HG03060 (cell line): ENCODE data around the gene DAZ3.
"Not testable (repeated sequence)": the region's sequence is repeated elsewhere in the genome, so short reads cannot be mapped to it uniquely, and the experiment has no call there.

Experiments used
- ATAC-seq: cut with Tn5 transposase; IDR thresholded peaks from one replicate; pipeline ENCODE4 v1.9.1; 2021; ENCODE audit warnings: low read depth, moderate number of reproducible peaks; ENCODE audit not compliant: unreplicated experiment

The DAZ3 gene, protein sequence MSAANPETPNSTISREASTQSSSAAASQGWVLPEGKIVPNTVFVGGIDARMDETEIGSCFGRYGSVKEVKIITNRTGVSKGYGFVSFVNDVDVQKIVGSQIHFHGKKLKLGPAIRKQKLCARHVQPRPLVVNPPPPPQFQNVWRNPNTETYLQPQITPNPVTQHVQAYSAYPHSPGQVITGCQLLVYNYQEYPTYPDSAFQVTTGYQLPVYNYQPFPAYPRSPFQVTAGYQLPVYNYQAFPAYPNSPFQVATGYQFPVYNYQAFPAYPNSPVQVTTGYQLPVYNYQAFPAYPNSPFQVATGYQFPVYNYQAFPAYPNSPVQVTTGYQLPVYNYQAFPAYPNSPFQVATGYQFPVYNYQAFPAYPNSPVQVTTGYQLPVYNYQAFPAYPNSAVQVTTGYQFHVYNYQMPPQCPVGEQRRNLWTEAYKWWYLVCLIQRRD

DNA sequence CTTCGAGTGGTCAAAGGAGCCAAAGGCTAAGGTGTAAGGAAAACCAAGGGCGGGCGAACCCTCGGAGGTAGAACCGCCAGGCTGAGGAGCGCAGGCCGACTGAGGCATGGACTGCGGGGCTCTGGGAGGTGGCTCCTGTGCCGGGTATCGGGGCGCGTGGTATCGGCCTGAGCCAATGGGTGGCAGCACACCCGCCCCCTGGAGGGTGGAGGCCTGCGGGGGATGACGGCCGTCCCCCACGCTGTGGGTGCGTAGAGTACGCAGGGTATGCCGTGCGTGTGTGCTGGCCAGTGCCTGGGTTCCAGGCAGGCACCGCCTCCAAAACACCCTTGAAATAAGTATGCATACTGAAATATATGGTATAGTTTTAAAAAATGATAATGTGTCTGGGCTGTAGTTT, at the start of gene DAZ3:
DAZ3 (minus strand) TSS at position 101 of the 400 bp plus-strand sequence. CDS start 208 bp downstream, outside the sequence.
- ATAC-seq, result not testable (repeated sequence)

DNA sequence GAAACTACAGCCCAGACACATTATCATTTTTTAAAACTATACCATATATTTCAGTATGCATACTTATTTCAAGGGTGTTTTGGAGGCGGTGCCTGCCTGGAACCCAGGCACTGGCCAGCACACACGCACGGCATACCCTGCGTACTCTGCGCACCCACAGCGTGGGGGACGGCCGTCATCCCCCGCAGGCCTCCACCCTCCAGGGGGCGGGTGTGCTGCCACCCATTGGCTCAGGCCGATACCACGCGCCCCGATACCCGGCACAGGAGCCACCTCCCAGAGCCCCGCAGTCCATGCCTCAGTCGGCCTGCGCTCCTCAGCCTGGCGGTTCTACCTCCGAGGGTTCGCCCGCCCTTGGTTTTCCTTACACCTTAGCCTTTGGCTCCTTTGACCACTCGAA, 20.4 kb upstream of the DAZ3 start, which contains the start of gene DAZ4:
DAZ4 (plus strand) TSS at position 301 of the 400 bp plus-strand sequence. CDS start 208 bp downstream, outside the sequence.
- not testable (repeated sequence) for ATAC-seq

DNA sequence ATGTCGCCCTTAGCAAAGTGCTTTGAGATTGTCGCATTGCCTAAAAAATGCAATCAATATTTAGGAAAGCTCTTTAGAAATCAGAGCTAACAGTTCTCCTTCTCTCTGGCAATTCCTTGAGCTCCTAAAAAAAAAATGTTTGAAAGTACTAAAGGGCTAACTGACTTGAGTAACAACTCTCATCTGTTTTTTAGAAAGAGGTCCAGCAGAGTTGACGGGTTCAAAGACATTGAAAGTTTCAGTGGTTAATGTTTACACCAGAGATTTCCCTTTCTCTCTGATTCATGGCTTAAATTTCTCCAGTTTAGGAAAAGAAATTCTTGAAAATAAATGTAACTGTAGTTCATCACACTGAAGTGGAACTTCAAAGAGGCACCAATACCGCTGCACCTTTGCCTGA, 11.9 kb upstream of the DAZ3 start:
- not testable (repeated sequence) for ATAC-seq

DNA sequence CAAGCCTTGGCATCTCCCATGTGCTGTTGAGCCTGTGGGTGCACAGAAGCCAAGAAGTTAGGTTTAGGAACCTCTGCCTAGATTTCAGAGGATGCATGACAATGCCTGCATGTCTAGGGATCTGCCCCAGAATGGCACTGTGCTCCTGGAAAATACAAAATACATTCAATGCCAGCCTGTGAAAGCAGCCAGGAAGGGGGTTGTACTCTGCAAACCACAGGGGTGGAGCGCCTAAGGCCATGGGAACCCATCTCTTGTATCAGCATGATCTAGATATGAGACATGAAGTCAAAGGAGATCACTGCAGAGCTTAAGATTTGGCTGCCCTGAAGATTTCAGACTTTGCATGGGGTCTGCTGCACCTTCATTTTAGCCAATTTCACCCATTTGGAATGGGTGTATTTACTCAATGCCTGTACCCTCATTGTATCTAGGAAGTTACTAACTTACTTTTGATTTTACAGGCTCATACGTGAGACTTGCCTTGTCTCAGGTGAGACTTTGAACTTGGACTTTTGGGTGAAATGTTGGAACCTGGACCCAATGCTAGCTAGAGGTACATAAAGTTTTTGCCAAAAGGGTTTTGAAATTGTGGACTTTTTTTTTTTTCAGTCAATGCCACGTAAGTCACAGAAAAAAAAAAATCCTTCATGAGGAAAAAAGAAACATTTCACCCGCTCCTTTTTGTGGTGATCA, 11.1 kb upstream of the DAZ3 start:
- ATAC-seq, result not testable (repeated sequence)

DNA sequence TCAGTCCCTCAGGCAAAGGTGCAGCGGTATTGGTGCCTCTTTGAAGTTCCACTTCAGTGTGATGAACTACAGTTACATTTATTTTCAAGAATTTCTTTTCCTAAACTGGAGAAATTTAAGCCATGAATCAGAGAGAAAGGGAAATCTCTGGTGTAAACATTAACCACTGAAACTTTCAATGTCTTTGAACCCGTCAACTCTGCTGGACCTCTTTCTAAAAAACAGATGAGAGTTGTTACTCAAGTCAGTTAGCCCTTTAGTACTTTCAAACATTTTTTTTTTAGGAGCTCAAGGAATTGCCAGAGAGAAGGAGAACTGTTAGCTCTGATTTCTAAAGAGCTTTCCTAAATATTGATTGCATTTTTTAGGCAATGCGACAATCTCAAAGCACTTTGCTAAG, 8.6 kb upstream of the DAZ3 start:
- ATAC-seq, result not testable (repeated sequence)
